Vagina (tissue), 2 donors: ENCODE results near the gene FBXL5. TPM values are rescaled to one million over a fixed set of nuclear protein-coding genes. Genes with fewer than 3 reads are reported as not detected.

Experiments used
- DNase-seq, 2 donors: peaks; one replicate each; pipeline ENCODE4 v3.0.0-alpha.2; 2017; ENCODE audit errors: extremely low spot score in 2 of 2
- H3K27ac ChIP-seq: fragments of 200-600 bp; sonication (generic); one replicate; pipeline ENCODE4 v1.5.1; 2019
- H3K27me3 ChIP-seq: fragments of 200-600 bp; sonication (generic); one replicate; pipeline ENCODE4 v1.5.1; 2019
- H3K36me3 ChIP-seq, 2 donors: fragments of 200-600 bp; sonication (generic); one replicate each; pipeline ENCODE4 v1.5.1; 2017 to 2019
- H3K4me1 ChIP-seq: fragments of 200-600 bp; sonication (generic); one replicate; pipeline ENCODE4 v1.5.1; 2019
- H3K4me3 ChIP-seq, 2 donors: fragments of 200-600 bp; sonication (generic); 1 replicate in 1 of 2; 2 replicates in 1 of 2; pipeline ENCODE4 v1.5.1; 2016 to 2019
- H3K9me3 ChIP-seq: fragments of 200-600 bp; sonication (generic); one replicate; pipeline ENCODE4 v1.5.1; 2019
- POLR2A ChIP-seq, 2 donors: fragments of 450-650 bp; IDR thresholded peaks; one replicate each; pipeline ENCODE4 v1.6.1; 2017; ENCODE audit warnings: antibody characterized with exemption in 2 of 2, mild to moderate bottlenecking in 2 of 2, moderate library complexity in 2 of 2
- POLR2AphosphoS5 ChIP-seq, 2 donors: sonication (generic); formaldehyde crosslinking; IDR thresholded peaks; one replicate each; pipeline ENCODE4 v1.9.0; 2017; ENCODE audit warnings: antibody characterized with exemption in 2 of 2, mild to moderate bottlenecking in 2 of 2, low read depth in 1 of 2; ENCODE audit not compliant: insufficient read depth in 1 of 2
- intact Hi-C: fragments of 100-400 bp; cut with DNase I; formaldehyde crosslinking; loops from one replicate; pipeline ENCODE4 v1.15.1; 2023
- total RNA-seq: library from RNA; depleted of rRNA; stranded (reverse); fragments of >200 nt; gene quantifications from one replicate; pipeline ENCODE4 v1.2.3, GENCODE V29; 2016
- TF ChIP-seq, protein P1 (sequence below), 3 experiments: fragments of 450-650 bp in 2 of 3; fragments of 200-600 bp in 1 of 3; sonication (generic) in 1 of 3; IDR thresholded peaks; one replicate each; pipeline ENCODE4 v1.5.1; 2017 to 2019; ENCODE audit warnings: antibody characterized with exemption in 3 of 3, mild to moderate bottlenecking in 2 of 3, moderate library complexity in 2 of 3

Gene FBXL5
- total RNA-seq, 1 donor from 2014 or later = 103 TPM

DNA sequence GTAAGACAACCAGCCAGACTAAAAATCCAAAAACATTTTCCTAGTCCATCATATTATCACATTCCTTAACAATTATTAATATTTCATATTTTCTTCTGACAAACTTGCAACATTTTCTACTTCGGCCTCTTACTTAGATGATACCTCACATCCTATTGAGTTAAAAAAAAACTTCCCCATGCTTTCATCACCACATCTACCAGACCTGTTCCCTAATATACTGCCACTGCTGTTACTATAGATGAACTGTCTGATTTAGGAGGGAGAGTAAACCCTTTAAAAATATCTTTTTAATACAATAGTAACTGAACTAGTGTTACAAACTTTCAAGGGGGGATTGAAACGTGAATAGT, 28.0 kb upstream of the FBXL5 start:
- no peak overlapping the region for H3K4me3 ChIP-seq
- no peaks in the 10 kb centered on the region for H3K27me3 ChIP-seq
- H3K9me3 ChIP-seq = no peaks in the 10 kb centered on the region
- intact Hi-C loops = no loop called here
- TF ChIP-seq, protein P1, sequence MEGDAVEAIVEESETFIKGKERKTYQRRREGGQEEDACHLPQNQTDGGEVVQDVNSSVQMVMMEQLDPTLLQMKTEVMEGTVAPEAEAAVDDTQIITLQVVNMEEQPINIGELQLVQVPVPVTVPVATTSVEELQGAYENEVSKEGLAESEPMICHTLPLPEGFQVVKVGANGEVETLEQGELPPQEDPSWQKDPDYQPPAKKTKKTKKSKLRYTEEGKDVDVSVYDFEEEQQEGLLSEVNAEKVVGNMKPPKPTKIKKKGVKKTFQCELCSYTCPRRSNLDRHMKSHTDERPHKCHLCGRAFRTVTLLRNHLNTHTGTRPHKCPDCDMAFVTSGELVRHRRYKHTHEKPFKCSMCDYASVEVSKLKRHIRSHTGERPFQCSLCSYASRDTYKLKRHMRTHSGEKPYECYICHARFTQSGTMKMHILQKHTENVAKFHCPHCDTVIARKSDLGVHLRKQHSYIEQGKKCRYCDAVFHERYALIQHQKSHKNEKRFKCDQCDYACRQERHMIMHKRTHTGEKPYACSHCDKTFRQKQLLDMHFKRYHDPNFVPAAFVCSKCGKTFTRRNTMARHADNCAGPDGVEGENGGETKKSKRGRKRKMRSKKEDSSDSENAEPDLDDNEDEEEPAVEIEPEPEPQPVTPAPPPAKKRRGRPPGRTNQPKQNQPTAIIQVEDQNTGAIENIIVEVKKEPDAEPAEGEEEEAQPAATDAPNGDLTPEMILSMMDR (IDR thresholded peaks at IDR 0.05) = no peak
- TF ChIP-seq POLR2A (IDR thresholded peaks at IDR 0.05) (no peak), POLR2AphosphoS5 (IDR thresholded peaks at IDR 0.05; ENCODE audit: insufficient read depth in 1 of 2, low read depth in 1 of 2) (no peak)
- H3K4me1 ChIP-seq = peaks cover 37% of the 10 kb centered on the region
- H3K36me3 ChIP-seq = peaks cover 0 to 12% of the 10 kb centered on the region in 2 donors
- no peak for DNase-seq
- no peak overlapping the region for H3K27ac ChIP-seq

DNA sequence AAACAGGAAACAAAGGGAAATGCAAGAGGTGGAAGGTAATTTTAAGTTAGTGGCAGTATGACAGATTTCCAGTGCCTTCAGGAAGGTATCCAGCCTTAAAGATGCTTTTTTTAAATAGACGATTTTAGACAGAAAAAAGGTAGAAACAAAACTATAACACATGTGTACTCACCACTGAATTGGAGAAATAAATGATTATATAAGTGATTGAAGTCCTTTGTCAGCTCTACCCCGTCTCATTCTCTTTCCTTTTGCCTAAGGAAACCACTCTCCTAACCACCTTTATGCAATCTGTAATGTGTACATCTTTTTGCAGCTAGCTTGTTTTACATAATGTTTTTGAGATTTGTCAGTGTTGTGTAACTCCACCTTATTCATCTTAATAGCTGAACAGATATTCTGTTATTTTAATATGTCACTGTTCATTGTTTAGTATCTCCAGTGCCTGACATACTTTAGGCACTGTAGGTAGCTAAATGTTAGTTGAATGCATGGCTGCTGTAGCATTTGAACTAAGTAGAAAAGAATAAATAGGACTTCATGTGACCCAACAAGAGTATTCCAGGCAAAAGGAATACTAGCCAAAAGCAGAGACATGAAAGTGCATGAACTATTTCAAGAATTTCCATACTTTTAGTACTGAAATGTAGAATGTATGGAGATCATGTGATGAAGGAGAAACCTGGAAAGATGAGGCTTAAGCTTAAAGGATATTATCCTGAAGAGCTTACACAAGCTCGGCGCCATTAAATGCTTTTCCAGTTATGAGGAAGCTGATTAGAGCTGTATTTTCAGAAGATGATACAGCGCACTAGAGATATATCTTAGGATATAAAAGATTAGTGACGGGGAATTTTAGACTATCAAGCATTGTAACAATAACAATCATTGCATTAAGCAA, 27.3 kb upstream of the FBXL5 start:
- Histone ChIP-seq H3K4me3 (peak overlapping the region; percentile 65 to 71), H3K27ac (peak overlapping the region; percentile 86), H3K36me3 (peaks cover 0 to 9% of the 10 kb centered on the region in 2 donors), H3K9me3 (no peaks in the 10 kb centered on the region), H3K4me1 (peaks cover 37% of the 10 kb centered on the region), H3K27me3 (no peaks in the 10 kb centered on the region)
- intact Hi-C loops = no loop called here
- DNase-seq = no peak
- TF ChIP-seq, protein P1 (IDR thresholded peaks at IDR 0.05) = no peak

DNA sequence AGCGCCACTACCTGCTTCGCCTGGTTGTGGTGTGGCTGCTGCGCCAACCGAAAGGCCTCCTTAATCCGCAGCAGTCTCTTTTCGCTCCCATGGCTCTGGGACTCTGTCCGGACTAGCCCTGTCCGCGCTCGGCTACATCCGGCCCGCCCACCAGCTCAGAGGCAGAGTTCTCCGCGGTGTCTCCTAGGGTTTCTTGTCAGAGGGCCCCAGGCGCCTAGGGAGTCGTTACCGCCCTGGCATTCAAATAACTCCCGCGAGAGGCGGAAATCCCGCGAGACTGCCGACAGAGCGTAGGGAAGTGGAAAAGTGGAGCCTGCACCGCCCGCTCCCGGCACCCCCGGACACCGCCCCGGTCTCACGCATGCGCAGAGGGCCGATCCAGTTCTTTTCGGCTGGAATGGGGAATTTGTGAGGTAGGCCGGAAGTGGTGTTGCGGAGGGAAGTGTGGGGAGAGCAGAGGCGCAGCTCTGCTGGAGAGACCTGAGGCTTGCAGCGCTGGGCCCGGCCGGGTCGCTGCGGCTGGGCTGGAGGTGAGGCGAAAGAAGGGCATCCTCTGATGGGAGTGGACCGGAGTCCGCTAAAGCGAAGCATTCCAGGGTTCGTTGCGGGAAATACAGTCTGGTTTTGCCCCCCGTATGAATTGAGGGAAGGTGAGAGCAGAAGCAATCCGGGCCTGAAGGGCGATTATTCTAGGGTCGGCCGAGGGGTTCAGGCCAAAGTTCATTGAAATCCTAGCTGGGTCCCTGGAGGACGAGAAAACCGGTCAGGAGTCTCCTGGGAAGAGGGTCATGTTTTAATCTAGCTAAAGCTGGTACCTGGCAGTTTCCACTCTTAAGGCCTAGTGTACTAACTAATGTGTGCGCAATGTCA, 26.4 kb upstream of the FBXL5 start, which contains the start of gene FAM200B:
Gene FAM200B (plus strand): TSS at position 456 of the 870 bp plus-strand sequence. CDS start 5,151 bp downstream, outside the sequence.
- no peaks in the 10 kb centered on the region for H3K27me3 ChIP-seq
- peak within 1 kb of the TSS; percentile 86 for H3K27ac ChIP-seq
- peak within 1 kb of the TSS; percentile 65 to 71 for H3K4me3 ChIP-seq
- intact Hi-C loops = no loop called here
- peaks cover 37% of the 10 kb centered on the region for H3K4me1 ChIP-seq
- H3K36me3 ChIP-seq = peaks cover 0 to under 1% of the 10 kb centered on the region in 2 donors
- TF ChIP-seq, protein P1 (IDR thresholded peaks at IDR 0.05) = peak in 1 of 3 experiments; percentile 18
- TF ChIP-seq POLR2A (IDR thresholded peaks at IDR 0.05) (peak in 1 of 2 donors; percentile 81), POLR2AphosphoS5 (IDR thresholded peaks at IDR 0.05; ENCODE audit: insufficient read depth in 1 of 2, low read depth in 1 of 2) (peak; percentile 94 to 97)
- DNase-seq = peak; percentile 98 to 99
- H3K9me3 ChIP-seq = no peaks in the 10 kb centered on the region

DNA sequence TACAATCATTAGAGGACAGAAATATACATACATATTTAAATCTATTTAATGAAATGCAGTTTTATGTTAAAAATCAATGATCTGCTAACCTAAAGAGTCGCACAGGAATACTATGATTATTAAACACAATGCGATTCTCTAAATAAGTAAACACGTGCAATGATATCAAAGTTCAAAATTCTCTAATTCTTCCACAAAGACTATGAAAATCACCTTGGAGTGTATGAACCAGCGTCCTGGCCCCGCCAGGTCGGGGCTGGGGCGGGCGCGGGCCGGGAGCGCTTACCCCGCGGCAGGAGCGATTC, 25.9 kb upstream of the FBXL5 start:
- Histone ChIP-seq H3K27ac (peak overlapping the region; percentile 86), H3K27me3 (no peaks in the 10 kb centered on the region), H3K4me3 (peak overlapping the region; percentile 65 to 71), H3K9me3 (no peaks in the 10 kb centered on the region), H3K4me1 (peaks cover 37% of the 10 kb centered on the region), H3K36me3 (no peaks in the 10 kb centered on the region)
- intact Hi-C loops = no loop called here
- TF ChIP-seq POLR2A (IDR thresholded peaks at IDR 0.05) (no peak), POLR2AphosphoS5 (IDR thresholded peaks at IDR 0.05; ENCODE audit: insufficient read depth in 1 of 2, low read depth in 1 of 2) (no peak)
- TF ChIP-seq, protein P1 (IDR thresholded peaks at IDR 0.05) = no peak
- DNase-seq = no peak
